Thoracic aorta (tissue), 2 donors: ENCODE measurements around the gene MRPL1. TPM values are rescaled to one million over a fixed set of nuclear protein-coding genes. Genes with fewer than 3 reads are reported as not detected.
"Not testable (repeated sequence)": the region's sequence is repeated elsewhere in the genome, so short reads cannot be mapped to it uniquely, and the experiment has no call there.

ENCODE experiments used
- ATAC-seq: fragments of 150-250 bp; one replicate; pipeline ENCODE4 v1.8.0; 2017; ENCODE audit warnings: low read depth; ENCODE audit not compliant: insufficient number of reproducible peaks, low FRiP score
- DNase-seq: peaks from one replicate; pipeline ENCODE4 v3.0.0-alpha.2; 2020; ENCODE audit warnings: low spot score
- H3K27ac ChIP-seq, 2 donors: fragments of 200-600 bp; sonication (generic); 1 replicate in 1 of 2; 2 replicates in 1 of 2; pipeline ENCODE4 v1.5.1; 2016; ENCODE audit warnings: mild to moderate bottlenecking in 2 of 2, moderate library complexity in 2 of 2
- H3K27me3 ChIP-seq: fragments of 200-600 bp; sonication (generic); replicated peaks from 2 replicates; pipeline ENCODE4 v1.6.0; 2016; ENCODE audit warnings: mild to moderate bottlenecking; ENCODE audit not compliant: insufficient read depth
- H3K36me3 ChIP-seq: fragments of 200-600 bp; sonication (generic); one replicate; pipeline ENCODE4 v1.5.1; 2016
- H3K4me1 ChIP-seq, 2 donors: fragments of 200-600 bp; sonication (generic); 1 replicate in 1 of 2; 2 replicates in 1 of 2; pipeline versions ENCODE4 v1.5.1 to v1.6.0; 2016; ENCODE audit warnings: low read depth in 2 of 2, mild to moderate bottlenecking in 1 of 2; ENCODE audit not compliant: control insufficient read depth in 1 of 2
- H3K4me3 ChIP-seq: fragments of 200-600 bp; sonication (generic); 2 replicates; pipeline ENCODE4 v1.5.1; 2016; ENCODE audit warnings: mild to moderate bottlenecking
- H3K9me3 ChIP-seq: fragments of 200-600 bp; sonication (generic); 2 replicates; pipeline ENCODE4 v1.5.1; 2016
- total RNA-seq, 2 donors: library from RNA; depleted of rRNA; stranded (reverse); fragments of >200 nt; gene quantifications; one replicate each; pipeline versions ENCODE4 v1.1.0 to v1.2.3, GENCODE V29; 2016
- TF ChIP-seq, protein P1 (sequence below): fragments of 200-600 bp; sonication (generic); IDR thresholded peaks from one replicate; pipeline ENCODE4 v1.5.1; 2019; ENCODE audit warnings: antibody characterized with exemption

MRPL1 gene
- total RNA-seq, 2 donors from 2014 or later: 6.1 to 22.5 TPM

- TF ChIP-seq, protein P1, sequence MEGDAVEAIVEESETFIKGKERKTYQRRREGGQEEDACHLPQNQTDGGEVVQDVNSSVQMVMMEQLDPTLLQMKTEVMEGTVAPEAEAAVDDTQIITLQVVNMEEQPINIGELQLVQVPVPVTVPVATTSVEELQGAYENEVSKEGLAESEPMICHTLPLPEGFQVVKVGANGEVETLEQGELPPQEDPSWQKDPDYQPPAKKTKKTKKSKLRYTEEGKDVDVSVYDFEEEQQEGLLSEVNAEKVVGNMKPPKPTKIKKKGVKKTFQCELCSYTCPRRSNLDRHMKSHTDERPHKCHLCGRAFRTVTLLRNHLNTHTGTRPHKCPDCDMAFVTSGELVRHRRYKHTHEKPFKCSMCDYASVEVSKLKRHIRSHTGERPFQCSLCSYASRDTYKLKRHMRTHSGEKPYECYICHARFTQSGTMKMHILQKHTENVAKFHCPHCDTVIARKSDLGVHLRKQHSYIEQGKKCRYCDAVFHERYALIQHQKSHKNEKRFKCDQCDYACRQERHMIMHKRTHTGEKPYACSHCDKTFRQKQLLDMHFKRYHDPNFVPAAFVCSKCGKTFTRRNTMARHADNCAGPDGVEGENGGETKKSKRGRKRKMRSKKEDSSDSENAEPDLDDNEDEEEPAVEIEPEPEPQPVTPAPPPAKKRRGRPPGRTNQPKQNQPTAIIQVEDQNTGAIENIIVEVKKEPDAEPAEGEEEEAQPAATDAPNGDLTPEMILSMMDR: no peak
- peaks cover 5 to 17% of the 10 kb centered on the region in 2 donors for H3K4me1 ChIP-seq
- no peaks in the 10 kb centered on the region for H3K36me3 ChIP-seq
- H3K9me3 ChIP-seq: no peaks in the 10 kb centered on the region
- peak overlapping the region; percentile 90 for H3K4me3 ChIP-seq
- ATAC-seq (no peak), DNase-seq (no peak)
- H3K27ac ChIP-seq: peak overlapping the region; percentile 94 to 98
- no peaks in the 10 kb centered on the region for H3K27me3 ChIP-seq
These were observed 1.1 kb upstream of the MRPL1 start for GRCh38 chr4:77861495-77861894.

DNA sequence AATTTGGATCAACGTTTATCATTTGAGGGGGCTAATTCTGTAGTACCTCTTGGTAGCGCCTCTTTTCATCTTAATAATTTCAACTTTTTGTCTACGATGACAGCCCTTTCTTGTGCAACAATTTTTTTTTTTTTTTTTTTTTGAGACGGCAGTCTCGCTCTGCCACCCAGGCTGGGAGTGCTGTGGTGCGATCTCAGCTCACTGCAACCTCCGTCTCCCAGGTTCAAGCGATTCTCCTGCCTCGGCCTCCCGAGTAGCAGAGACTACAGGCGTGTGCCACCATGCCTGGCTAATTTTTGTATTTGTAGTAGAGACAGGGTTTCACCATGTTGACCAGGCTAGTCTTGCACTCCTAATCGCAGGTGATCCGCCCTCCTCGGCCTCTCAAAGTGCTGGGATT lies 711 bp downstream of the MRPL1 start:
- ATAC-seq, H3K36me3 ChIP-seq, DNase-seq, H3K27me3 ChIP-seq, H3K9me3 ChIP-seq: not testable (repeated sequence)
- H3K4me3 ChIP-seq: peak overlapping the region; percentile 90
- H3K27ac ChIP-seq: peak overlapping the region; percentile 94 to 98
- peaks cover 5 to 14% of the 10 kb centered on the region in 2 donors for H3K4me1 ChIP-seq

- TF ChIP-seq, protein P1: no peak
- Histone ChIP-seq H3K27ac (no peak overlapping the region), H3K4me3 (no peak overlapping the region), H3K4me1 (peaks cover 5 to 14% of the 10 kb centered on the region in 2 donors), H3K9me3 (no peaks in the 10 kb centered on the region), H3K36me3 (no peaks in the 10 kb centered on the region), H3K27me3 (no peaks in the 10 kb centered on the region)
- no peak for DNase-seq
- no peak for ATAC-seq
These were observed 2.6 kb downstream of the MRPL1 start for GRCh38 chr4:77865259-77865658.

DNA sequence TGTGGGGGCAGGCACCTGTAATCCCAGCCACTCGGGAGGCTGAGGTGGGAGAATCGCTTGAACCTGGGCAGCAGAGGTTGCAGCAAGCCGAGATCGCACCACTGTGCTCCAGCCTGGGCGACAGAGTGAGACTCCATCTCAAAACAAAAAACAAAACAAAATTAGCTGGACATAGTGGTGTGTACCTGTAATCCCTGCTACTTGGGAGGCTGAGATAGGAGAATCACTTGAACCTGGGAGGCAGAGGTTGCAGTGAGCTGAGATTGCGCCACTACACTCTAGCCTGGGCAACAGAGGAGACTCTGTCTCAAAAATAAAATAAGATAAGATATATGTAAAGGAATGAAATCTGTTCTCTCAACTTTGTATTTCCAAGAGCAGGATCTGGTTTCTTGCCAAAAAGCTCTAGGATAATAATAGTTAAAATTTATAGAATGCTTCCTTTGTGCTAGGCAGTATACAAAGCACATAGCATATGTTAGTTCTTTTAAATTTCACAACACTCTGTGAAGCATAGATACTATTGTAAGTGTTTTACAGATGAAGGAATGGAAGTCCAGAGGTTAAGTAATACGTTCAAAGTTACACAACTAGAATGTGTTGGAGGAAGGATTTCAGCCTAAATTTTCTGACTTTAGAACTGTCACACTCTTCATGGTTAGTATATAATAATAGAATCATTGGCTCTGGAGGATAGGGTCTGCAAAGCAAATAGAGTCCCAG lies 10.3 kb downstream of the MRPL1 start:
- DNase-seq (no peak), ATAC-seq (no peak)
- no peak overlapping the region for H3K27ac ChIP-seq
- no peaks in the 10 kb centered on the region for H3K27me3 ChIP-seq
- H3K4me3 ChIP-seq: no peak overlapping the region
- peaks cover 5% of the 10 kb centered on the region for H3K36me3 ChIP-seq
- H3K9me3 ChIP-seq: no peaks in the 10 kb centered on the region
- no peaks in the 10 kb centered on the region for H3K4me1 ChIP-seq
- TF ChIP-seq, protein P1: no peak

DNA sequence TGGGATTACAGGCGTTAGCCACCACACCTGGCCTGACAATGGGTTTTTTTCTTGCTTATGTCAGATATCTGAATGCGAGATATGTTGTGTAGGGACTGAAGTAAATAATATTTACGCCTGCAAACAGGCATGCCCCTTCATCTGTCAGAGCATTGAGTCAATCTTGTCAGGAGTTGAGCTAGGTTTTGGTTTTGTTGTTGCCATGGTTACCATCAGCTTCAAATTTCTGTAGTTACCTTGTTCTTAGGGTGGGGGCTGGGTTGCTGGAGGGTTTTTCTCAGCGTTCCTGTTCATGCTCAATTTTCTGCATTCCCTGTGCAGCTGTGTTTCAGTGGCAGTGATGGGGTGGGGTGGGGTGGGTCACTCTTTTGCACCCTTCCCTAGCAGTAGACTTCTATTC lies 14.5 kb downstream of the MRPL1 start:
- Histone ChIP-seq H3K4me3 (no peak overlapping the region), H3K27ac (no peak overlapping the region), H3K27me3 (no peaks in the 10 kb centered on the region), H3K4me1 (no peaks in the 10 kb centered on the region), H3K36me3 (peaks cover 5% of the 10 kb centered on the region), H3K9me3 (no peaks in the 10 kb centered on the region)
- no peak for ATAC-seq
- TF ChIP-seq, protein P1: no peak
- DNase-seq: no peak
